HPDE6-E6E7 (cell line): ENCODE results near the gene B4GALNT4.
"Not testable (repeated sequence)": the region's sequence is repeated elsewhere in the genome, so short reads cannot be mapped to it uniquely, and the experiment has no call there.

Experiments
- DNase-seq: peaks from one replicate; pipeline ENCODE4 v3.0.0; 2011; ENCODE audit warnings: missing footprints; ENCODE audit errors: extremely low spot score

The B4GALNT4 gene

DNA sequence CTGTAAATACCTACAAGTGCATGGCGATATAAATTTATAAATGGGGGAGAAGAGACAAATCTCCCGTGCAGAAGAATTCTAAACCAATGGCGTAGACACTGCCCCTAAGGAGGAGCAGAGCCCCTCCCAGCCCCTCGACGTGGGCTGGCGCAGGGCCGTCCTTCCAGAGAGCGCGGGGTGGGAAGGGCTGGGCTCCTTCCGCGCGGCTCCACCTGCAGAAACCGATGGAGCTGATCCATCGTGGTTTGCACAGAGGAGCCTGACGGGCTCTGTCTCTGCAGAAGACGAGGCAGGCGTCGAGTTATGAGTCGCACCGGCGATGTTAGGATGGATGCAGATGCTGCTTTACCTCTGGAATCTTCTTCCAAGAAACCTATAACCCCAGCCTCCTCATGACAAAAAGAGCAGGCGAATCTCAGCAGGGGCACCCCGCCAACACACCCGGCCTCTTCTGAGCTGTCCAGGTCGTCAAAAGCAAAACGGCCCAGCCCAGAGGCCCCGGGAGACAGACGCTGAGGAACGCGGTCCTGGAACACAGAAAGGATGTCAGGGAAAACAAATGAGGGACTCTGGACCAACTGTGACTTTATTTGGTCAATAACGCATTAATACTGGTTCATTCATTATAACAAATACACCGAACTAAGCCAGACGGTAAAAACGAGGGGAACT is 11.0 kb upstream of the B4GALNT4 start:
- DNase-seq = no peak

DNA sequence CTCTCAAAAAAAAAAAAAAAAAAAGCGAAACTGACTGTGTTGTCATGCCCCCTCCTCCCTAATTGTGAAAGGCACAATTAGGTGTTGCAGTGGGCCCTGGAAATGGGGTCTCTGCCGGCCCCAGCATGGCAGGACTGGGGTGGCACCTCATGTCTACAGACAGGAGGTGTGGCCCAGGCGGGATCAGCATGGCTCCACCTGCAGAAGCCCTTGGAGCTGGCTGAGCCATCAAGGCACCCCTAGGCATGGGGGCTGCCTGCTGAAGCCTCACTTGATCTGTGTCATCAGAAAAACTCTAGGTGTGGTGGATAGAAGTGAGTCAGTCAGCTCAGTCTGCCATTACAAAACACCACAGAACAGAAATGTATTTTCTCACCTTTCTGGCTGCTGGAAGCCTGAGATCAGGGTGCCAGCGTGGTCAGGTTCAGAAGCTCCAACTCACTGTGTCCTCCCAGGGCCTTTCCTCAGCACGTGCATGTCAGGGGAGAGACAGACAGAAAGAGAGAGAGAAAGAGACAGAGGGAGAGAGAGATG is 10.1 kb upstream of the B4GALNT4 start:
- DNase-seq = no peak

DNA sequence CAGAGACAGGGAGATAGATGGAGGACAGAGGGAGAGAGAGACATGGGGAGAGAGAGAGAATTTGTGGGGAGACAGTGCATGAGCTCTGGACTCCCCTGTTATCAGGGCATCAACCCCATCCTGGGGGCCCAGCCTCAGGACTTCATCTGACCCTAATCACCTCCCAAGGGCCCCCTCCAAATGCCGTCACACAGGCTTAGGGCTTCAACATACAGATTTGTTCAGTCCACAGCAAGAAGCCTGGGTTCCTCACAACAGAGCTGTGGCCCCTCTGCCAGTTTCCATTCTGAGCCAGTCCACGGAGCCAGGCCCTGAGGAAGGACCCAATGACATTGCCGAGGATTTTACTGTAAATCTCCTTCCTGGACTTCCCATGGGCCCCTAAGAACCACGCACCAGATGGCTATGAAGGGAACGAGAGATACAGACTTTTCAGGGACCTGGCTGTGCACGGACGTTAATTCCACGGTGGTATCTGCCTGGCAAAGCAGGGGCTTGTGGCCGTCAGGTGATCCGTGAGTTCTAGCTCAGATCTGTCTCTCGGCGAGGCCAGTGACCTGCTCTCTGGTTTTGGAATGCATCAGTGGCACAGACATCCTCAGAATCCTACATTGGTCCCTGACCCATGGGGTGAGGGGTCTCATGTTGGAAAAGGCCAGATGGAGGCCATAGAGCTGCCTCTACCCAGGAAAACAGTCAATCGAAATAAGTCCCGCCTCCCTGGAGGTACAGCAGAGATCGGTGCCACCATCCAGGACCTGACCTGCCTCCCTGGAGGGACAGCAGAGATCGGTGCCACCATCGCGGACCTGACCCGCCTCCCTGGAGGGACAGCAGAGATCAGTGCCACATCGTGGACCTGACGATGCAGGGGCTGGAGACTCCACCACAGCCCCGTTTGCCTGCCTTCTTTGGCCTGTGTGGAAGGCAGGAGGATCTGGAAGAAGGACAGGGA is 8.7 kb upstream of the B4GALNT4 start:
- DNase-seq = no peak

DNA sequence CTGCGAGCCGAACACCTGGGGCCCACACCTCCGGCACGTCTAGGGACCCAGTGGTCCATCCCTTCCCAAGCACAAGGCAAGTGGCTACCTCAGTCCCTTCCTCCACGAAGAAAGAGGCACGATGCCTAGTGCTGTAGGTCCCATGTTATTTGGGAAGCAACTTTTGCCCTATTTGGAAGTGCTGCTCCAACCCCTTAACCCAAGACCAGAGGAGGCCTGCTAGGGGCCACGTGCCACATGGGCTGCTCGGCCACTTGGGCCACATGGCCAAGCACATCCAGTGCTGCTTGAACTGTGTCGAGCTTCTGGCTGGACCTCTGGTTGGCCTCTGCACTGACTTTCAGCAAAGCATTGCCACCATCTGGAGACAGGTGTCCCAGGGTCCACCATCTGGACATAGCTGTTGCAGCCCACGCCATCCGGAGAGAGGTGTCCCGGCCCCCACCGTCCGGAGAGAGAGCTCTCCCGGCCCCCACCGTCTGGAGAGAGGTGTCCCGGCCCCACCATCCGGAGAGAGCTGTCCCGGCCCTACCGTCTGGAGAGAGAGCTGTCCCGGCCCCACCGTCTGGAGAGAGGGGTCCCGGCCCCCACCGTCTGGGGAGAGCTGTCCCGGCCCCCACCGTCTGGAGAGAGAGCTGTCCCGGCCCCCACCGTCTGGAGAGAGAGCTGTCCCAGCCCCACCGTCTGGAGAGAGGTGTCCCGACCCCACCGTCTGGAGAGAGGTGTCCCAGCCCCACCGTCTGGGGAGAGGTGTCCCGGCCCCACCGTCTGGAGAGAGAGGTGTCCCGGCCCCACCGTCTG is 6.5 kb upstream of the B4GALNT4 start:
- no peak for DNase-seq

DNA sequence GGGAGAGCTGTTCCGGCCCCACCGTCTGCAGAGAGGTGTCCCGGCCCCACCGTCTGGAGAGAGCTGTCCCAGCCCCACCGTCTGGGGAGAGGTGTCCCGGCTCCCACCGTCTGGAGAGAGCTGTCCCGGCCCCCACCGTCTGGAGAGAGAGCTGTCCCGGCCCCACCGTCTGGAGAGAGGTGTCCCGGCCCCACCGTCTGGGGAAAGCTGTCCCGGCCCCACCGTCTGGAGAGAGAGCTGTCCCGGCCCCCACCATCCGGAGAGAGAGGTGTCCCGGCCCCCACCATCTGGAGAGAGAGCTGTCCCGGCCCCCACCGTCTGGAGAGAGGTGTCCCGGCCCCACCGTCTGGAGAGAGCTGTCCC is 5.9 kb upstream of the B4GALNT4 start:
- DNase-seq = not testable (repeated sequence)

DNA sequence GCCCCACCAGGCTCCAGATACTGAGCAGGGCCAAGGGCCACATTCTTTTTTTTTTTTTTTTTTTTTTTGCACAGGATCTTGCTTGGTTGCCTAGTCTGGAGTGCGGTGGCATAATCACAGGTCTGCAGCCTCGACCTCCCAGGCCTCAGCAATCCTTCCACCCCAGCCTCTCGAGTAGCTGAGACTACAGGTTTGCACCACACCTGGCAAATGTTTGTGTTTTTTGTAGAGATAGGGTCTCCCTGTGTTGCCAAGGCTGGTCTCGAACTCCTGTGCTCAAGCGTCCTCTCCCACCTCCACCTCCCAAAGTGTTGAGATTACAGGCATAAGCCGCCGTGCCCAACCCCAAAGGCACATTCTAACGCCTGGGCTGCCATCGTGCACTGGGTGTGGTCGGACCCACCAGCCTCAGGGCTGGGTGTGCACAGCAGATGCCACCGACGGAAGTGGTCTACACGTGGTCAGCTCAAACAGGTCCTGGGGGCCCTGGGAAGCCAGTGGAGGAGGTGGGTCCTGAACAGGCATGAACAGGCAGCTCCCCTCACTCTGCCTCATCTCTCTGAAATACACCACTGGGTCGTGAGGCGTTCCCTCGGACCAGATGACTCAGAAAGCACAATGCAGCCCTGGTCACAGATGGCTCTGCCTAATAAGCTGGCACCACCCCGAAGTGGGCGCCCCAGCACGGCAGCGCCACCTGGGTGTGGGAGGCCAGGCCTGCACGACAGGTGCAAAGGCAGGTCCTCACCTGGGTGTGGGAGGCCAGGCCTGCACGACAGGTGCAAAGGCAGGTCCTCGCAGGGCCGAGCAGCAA is 5.1 kb upstream of the B4GALNT4 start:
- DNase-seq = peak; percentile 88

DNA sequence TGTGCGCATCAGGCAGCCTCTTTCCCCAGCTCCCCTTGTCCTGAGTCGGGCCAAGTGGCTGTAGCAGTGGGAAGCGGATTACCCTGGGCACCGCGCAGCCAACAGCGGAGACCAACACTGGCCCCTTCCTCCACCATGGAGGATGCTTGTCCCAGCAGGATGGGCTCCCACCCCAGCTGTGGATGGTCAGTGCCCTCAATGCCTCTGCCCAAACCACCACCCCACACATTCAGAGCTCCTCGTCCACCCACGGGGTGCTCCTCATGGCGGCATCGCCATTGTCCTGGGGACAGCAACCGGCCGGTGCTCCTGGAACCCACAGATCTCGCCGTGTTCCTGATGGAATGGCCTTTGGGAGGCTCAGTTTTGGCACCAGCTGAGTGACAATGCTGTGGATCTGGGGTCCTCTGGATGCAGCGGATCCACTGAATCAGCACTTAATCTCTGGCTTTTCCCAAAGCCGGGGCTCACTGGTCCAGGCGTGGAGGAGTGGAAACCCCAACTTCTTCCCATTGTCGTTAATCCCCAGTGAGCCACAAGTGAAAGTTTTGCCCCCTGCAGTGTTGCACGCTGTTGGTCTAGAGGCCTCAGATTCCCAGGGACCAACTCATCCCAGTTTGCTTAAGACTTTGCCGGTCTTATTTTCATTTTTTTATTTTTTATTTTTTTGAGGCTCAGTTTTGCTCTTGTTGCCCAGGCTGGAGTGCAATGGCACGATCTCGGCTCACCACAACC is 4.1 kb upstream of the B4GALNT4 start:
- no peak for DNase-seq

DNA sequence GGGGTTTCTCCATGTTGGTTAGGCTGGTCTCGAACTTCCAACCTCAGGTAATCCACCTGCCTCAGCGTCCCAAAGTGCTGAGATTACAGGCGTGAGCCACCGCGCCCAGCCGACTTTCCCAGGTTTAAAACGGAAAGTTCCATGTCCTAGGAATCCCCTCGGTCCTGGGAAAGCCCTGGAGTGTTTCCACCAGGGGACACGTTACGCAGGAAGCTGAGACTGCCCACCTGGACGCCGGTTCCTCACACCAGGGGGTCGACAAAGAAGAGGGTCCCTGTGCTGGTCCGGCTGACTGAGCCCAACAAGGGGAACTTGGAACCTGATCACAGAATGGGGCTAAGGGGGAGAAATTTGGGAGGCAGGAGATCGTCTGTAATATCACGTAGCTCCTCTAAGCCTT is 3.5 kb upstream of the B4GALNT4 start:
- no peak for DNase-seq

DNA sequence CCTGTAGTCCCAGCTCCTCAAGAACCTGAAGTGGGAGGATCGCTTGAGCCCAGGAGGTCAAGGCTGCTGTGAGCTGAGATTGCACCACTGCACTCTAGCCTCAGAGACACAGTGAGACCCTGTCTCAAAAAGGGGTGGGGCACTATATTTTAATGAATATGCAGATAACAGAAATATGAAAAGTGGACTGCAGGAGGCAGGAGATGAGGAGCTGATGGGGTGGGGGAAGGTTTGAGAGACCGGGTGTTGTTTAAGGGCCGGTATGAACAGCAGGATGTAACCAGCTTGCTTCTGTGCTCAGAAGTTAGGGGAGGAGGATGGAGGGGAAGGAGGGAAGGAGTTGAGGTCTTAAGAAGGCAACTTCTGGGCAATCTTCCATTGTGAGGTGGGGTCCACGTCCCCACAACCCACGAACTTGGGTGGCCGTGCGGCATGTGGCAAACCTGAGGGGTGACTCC is 1.3 kb upstream of the B4GALNT4 start:
- no peak for DNase-seq

DNA sequence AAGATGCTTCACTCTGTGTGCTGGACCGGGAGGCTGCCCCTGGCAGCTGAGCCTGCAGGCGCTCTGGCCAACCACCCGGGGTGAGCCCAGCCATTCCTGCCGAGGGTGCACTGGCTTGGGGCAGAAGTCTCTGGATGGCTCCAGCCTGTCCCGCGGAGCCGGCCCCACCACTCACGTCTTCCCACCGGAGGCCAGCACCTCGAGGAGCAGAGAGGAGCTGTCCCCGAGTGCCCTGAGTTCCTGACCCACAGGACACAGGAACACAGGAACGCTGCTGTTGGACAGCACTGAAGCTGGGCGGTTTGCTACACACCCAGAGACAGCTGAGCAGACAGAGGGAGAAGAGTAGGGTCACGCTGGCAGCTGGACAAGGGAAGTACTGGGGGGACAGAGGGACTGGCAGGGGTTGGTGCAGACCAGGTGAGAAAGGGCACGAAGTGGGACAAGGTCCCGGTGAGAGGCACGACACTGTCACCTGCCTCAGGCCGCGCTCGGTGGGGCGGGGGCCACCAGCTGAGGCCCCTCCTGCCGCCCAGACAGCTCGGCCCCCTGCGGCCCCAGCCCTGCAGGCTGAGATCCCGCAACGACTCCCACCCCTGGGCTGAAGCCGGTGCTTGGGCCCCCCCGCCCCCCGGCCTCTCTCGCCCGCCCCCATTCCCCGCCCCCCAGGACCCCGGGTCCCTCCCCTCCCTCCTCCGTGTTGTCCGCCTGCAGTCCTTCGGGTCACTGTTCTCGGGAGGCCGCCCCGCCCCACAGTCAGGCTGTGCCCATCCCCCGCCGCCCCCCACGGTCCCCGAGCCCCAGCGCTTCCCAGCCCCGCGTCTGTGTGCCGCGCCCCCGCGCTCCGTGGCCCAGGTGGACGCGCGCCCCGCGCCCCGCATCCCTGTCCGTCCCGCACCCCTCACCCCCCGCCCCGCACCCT is 624 bp upstream of the B4GALNT4 start:
- DNase-seq = no peak

DNA sequence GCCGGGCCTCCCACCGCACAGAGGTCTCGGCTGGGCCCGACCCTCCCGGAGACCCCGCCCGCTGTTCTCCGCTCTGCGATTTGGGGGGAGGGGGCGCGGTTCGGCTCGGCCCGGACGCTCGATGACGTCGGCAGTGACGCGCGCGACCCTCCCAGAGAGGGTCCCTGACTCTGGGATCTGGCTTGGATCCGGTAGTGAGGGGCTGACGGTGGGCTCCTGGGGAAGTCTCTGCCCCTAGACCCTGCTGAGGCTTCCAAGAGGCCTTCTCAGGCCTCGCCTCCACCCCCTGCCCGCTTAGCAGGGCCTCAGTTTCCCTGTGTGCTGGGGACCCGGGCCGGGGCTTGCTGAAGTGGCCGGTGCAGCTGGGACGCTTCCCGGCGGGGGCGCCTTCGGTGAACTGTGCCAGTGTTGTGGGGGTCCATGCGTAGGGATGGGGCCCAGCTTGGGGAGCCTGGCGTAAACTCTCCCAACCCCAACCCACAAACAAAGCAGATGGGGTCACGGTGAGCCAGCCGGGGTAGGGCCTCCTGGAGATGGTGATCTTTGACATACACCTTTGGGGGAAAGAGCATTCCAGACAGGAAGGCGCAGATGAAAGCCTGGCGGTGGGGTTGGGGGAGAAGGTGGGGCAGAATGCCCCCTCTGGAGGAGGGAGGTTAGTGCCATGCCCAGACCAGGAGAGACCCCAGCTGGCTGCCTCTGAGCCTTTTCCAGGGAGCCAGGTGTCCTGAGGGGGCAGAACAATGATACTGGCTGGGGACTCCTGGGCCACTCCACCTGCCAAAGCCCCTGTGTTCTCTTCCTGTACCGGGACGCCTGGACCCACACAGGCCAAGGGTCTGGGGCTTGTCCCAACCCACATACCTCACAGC is 1.0 kb downstream of the B4GALNT4 start:
- no peak for DNase-seq

DNA sequence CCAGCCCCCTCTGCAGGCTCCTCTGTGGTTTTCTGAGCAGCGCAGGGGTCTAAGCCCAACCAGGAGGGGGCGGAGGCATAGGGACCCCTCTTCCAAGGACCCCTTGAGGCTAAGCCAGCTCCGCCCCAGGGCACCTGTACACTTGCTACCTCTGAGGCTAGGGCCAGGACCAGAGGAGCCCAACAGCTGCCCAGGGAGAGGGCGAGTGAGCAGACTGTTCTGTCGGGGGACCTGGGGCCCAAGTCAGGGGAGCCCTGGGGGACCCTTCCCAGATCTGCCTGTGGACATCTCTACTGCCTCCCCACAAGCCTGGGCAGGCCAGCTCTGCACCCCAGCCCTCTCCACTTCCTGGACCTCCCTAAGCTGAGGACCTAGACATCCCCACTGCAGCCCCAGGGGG is 1.8 kb downstream of the B4GALNT4 start:
- DNase-seq = no peak

DNA sequence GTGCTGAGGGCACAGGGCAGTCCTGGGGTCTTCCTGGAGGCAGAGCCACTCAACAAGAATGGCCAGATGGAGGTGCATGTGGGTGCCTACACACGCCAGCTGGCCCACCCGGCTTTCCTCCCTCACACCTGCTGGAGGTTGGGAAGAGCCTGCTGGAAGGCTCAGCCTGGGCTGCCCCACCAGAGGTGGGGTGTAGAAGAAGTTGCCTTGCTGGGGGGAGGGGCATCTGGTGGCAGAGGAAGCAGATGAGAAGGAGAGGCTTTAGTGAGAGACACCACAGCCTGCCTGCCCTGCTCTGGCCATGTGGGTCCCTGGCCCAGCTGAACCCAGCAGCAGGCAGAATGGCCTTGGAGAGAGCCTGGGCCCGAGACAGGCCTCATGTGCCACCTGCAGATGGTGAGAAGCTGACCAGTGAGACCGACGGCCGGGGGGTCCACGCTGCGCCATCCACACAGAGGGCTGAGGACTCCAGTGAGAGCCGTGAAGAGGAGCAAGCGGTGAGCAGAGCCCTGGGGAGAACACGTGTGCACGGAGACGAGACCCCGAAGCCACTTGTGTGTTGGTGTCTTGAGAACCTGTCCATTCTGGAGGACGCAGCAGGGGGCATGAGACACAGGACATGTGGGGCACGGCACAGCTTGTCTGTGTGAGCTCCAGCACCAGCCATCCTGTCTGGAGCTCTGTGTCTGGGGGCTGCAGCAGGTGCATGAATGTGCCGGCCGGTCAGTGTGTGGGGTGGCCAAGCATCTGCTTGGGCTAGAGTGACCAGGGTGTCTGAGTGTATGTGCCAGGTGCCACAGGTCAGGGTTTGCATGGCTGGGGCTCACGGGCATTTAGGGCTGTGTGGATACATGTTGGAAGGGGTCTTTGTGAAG is 2.7 kb downstream of the B4GALNT4 start:
- no peak for DNase-seq

DNA sequence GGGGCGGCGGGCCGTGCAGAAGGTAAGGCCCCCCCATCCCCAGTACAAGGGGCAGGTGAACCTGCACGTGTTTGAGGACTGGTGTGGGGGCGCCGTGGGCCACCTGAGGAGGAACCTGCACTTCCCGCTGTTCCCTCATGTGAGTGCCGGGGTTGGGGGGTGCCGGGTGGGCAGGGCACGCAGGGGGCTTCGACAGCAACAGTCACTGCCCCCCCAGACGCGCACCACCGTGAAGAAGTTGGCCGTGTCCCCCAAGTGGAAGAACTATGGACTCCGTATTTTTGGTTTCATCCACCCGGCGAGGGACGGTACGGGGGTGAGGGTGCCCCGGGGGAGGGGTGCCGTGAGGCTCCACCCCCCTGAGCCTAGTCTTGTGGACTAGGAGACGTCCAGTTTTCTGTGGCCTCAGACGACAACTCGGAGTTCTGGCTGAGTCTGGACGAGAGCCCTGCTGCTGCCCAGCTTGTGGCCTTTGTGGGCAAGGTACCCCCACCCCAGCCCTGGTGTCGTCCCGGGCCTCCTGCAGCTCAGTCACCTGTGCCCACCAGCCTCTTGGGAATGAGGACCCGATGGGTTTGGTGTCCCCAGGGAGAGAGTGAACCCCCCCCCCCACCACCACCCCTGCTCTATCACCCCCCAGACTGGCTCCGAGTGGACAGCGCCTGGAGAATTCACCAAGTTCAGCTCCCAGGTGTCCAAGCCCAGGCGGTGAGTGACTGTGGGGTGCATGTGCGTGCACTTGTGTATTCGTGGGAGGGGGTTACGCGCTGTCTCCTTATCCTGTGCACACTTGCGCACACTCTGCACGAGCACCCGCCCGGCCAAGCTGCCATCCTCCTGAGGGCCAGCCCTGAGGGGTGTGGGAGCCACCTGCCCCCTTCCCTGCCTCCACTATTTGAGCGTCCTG is 3.8 kb downstream of the B4GALNT4 start:
- no peak for DNase-seq

DNA sequence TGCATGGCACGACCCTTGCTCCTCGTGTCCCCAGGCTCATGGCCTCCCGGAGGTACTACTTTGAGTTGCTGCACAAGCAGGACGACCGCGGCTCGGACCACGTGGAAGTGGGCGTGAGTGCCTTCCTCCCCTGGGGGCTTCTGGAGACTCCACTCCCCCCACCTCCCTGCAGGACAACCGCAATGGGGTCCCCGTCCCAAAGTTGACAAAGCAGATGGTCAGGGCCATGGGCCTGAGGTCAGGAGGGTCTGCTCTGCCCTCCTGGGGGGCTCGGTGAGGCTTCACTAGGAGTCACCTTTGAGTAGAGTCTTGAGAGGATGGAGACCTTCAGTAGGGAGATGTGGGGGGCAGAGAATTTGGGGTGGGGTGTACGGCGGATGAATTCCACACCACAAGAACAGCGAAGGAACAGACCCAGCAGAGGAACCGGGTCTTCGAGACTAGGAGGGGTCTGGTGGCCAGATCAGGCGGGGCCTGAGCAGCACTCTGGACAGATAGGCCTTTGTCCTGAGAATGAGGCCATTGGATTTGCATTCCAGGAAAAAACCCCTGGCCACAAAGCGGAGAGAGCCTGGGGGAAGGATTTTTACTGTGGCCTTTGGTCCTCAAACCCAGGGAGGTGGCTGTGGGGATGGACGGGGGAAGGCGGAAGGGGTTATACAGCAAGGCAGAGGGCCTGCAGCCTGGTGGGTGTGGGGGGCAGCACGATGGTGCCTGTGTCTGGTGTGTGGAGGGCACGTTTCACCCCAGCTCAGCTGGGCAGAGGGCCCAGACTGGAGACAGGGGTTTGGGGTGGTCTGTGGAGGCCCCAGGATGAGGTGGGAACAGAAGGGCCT is 4.6 kb downstream of the B4GALNT4 start:
- DNase-seq = no peak
